HCEC 1CT (cell line): Measurements from ENCODE around the gene ARHGAP26.

ENCODE experiments used
- DNase-seq: peaks from one replicate; pipeline ENCODE4 v3.0.0-alpha.2; 2017

ARHGAP26 gene

DNA sequence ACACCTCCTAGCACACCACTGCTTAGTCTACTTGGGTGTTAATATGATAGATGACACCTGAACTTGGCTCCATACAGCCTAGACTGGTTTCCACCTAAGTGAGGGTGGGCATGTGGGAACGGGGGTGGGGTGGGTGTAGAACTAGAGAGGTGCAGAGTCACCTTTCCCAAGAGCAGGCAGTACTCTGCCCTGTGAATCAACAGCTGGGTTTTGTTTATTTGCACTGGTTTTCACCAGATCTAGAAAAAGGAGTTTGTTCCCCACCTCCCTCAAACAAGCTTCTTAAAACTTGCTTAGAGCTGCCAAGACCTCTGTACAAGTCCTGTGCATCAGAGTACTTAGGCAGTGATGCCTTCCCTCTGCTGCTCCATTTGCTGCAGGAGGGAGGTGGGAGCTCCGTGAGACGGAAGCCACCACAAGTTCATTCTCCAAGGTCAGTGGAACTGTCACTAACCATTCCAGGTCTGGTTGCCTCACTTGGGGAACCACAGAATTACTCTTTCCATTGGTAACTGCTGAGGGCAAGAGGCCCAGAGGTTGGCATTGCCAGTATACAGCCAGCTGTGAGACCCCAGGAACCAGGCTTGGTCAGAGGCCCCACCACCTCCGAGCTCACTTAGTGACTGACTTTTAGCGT is 469.8 kb downstream of the ARHGAP26 start:
- no peak for DNase-seq

DNA sequence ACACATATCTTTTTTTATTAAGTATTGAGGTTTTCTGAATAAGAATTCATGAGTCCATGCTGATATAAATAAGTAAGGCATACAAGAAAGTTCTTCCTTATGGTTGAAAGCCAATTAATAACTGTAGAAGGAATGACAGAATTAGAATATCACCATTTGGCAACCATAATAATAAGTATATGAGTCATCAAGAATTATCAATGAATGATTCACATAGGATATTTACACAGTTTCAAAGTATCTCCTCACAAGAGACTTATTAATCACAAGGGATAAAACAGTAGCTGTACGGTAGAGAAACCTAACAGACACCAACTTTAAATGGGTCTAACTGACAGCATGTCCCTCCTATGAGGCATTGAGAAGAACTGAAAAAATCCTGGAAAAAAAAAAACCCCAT is 471.7 kb downstream of the ARHGAP26 start:
- DNase-seq = peak; percentile 80

DNA sequence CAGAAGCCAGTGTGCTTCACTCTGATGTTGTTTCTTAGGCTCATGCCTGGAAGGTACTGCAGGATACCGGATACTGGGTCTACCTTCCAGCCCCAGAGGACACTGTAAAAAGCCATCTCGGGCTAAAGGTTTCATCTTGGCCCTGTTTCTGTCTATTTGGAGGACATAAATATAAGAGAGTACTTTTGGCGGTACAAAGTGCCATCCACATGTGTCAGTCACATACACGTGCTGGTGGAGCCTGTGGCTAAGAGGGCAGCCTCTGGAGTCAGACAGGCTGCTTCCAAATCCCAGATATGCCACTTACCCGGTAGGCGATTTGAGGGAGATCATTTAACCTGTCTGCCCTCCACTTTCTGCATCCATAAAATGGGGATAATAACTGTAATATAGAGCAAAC is 472.9 kb downstream of the ARHGAP26 start:
- no peak for DNase-seq

DNA sequence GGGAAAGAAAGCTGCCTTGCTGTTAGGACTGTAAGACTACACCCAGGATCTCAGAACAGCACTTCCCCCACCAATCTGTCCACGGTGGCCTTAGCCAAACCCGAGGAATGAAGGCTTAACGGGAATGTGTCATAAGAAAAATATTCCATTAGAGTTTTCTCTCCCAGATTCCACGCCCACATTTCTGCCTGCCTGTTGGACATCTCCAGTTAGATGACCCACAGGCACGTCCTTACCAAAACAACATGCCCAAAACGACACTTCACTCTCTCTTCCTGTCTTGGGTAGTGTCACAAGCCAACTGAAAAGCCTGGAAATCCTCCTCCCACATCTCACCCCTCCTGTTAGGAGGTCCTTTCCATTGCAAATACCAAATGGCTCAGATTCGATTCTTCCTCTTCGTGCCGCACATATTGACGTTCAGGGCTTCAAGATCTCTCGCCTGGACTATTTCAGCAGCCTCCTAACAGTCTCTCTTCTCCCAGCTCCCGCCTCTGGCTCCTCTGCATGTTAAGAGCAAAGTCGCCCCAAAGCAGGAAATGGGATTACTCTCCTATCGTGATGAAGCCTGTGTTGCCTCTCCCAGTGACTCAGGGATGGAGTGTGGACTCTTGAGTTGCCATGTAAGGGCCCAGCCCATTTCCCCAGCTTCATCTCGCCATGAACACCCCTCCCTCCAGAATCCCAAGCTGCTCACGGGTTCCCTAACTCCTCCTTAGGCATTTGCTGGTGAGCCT is 474.0 kb downstream of the ARHGAP26 start:
- peak; percentile 99 for DNase-seq

DNA sequence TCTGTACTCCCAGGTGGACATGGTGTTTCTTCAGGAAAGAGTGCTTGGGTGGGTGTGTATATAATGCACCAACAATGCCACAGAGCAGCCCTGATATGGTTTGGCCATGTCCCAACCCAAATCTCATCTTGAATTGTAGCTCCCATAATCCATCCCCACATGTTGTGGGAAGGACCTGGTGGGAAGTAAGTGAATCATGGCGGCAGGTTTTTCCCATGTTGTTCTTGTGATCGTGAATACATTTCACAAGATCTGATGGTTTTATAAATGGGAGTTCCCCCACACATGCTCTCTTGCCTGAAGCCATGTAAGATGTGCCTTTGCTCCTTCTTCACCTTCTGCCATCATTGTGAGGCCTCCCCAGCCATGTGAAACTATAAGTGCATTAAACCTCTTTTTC is 474.8 kb downstream of the ARHGAP26 start:
- no peak for DNase-seq

DNA sequence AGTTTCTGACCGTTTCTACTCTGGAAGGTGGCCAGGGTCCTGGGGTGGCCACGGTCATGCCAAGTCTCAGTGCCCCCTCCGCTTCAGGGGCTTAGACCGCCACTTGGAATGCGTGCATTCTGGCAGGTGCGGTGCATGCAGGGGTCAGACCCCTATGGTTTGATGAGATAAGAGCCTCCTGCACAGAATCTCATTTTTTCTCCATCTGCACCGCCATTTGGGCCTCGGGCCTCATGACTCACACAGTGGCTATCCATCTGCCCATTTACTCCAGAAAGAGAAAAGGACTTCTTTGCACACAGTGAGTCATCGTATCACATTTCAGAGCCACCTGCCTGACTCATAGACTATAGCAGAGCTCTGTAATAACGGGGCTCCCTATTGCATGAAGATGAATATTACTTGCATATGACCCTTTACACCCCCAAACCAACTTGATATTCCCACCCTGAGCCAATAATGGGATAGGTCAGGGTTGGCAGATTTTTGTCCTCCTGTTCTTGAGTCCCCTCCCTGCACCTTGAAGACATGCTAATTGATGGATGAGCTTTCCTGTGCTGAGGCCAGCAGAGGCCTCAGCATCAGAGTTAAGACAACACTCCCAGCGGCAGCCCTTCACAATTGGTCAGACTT is 475.9 kb downstream of the ARHGAP26 start:
- DNase-seq = peak; percentile 96

DNA sequence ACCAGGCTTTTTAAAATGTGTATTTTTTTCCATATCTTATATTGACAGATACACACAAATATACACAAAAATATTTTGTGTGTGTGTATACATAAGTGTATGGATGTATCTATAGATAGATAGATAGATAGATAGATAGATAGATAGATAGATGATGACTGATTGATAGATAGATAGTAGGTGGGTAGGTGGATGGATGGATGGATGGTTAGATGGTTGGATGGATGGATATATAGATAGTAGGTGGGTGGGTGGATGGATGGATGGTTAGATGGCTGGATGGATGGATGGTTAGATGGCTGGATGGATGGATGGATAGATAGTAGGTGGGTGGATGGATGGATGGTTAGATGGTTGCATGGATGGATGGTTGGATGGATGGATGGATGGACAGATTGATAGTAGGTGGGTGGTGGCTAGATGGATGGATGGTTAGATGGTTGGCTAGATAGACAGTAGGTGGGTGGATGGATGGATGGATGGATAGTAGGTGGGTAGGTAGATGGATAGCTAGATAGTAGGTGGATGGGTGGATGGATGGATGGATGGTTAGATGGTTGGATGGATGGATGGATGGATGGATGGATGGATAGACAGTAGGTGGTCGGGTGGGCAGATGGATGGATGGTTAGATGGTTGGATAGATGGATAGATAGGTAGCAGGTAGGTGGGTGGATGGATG is 477.1 kb downstream of the ARHGAP26 start:
- no peak for DNase-seq

DNA sequence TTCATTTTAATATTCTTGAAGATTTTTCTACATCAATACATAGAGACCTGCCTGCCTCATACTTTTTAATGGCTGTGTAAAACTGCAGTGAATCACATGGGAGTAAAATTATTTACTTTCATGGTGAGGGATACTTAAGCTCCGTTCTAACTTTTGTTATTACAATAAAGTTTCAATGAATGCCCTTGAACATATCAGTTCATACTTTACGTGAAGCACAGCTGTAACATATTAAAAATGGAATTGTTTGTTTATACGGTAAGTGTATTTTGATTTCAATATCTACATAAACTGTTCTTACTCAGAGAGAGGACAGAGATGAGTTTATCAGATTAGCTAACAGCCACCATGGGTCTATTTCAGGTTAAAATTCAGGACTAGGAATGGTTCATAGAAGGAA is 478.2 kb downstream of the ARHGAP26 start:
- no peak for DNase-seq

DNA sequence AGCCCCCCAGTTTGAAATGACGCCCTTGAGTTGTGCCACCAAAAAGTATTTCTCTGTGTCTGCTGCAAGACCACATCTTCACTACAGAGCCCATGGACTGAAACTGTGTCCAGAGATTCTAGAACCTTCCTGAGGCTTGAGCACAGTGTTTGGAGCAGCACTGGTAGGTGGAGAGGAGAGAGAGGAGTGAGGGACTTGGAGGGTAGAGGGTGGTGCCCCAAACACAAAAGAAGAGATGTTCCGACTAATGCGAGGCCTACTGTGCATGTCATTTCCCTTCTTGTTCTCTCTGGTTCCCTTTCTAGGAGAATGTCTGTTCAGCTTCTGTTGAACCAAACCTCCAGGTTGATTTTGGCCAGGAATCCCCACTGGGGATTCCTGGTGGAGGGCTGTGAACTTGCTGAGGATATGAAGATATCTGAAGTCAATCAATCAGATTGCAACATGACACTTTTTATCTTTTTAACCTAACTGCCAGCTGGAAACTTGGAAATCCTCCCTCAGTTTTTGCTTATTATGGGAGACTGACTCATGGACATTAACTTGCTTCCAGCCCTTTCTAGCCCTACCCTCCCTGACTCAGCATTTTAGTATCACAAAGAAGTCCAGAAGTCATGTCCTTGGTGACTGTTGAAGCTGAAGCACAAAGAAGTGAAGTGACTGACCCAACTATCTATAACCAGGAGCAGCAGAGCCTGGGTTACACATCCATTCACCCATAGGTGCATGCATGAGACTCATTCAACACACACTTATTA is 478.8 kb downstream of the ARHGAP26 start:
- DNase-seq = peak; percentile 76

DNA sequence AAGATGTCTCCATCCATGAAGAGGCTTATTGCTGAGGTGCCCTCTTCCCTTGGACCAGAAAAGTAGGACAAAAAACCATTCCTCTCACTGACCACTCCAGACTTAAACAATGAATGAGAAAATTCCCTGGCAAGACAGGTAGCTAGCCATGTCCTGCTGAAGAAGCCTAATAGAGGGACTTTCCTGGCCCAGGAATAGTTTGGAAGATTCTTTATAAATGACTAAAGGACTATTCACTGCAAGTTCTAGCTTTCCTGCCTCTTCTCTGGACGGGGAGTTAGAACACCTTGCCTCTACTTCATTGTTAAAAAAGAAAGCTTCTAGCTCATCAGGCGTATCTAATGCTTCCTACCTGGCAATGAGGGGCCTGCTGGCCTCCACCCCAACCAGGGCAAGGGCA is 479.7 kb downstream of the ARHGAP26 start:
- DNase-seq = no peak

DNA sequence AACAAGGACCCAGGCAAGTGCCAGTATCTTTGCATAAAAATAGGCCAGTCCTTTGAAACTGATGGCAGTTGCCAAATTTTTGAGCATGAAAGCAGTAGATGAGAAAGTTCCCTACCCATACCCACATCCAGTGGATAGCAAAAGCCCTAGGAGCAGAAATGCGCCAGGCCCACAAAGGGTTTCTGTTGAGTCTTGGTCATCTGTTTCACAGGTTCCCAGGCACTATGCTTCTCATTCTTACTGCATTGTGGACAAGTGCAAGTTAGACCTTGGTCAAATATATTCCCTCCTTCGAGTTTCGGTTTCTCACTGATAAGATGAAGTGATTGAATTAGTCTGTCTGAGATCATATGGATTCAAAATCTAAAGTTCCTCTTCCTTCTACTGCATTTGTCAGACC is 481.0 kb downstream of the ARHGAP26 start:
- DNase-seq = no peak

DNA sequence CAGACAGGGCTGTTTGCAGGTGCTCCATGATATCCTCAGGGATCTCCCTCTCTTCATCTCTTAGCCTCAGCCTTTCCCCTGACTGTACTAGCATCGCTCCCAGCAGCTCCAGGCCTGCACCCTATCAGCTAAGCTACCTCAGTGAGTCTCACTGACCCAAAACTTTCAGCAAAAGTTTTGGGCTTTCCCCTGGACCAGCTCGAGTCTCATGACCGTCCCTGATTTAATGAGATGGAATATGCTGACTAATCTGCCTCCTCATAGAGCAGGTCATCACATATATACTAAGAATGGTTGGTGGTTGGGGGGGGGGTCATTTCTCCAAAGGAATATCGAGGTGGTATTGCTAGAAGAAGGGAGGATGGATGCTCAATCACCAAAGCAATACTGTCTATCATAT is 481.8 kb downstream of the ARHGAP26 start:
- DNase-seq = no peak

GRCh38 chr5:143254819-143255218 is 484.6 kb downstream of the ARHGAP26 start:
- DNase-seq = no peak

GRCh38 chr5:143258559-143259253 is 488.5 kb downstream of the ARHGAP26 start:
- DNase-seq = no peak

DNA sequence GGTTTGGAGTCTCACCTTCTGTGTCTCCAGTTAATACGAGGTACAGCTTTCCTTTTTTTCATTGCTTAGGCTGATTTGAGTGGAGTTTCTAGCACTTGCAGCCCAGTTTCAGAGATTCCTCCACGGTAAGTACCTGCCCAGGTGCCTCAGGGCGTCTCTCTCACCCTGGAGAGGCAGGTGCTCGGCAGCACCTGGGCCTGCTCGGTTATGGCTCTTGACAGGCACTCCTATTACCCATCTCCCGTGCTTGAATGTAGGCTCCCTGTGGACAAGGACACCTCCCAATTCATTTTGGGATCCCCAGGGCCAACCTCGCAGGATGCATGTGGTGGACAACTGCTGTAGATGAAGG is 489.1 kb downstream of the ARHGAP26 start:
- no peak for DNase-seq

- peak; percentile 92 for DNase-seq
These were observed 491.7 kb downstream of the ARHGAP26 start for GRCh38 chr5:143261748-143262392.

DNA sequence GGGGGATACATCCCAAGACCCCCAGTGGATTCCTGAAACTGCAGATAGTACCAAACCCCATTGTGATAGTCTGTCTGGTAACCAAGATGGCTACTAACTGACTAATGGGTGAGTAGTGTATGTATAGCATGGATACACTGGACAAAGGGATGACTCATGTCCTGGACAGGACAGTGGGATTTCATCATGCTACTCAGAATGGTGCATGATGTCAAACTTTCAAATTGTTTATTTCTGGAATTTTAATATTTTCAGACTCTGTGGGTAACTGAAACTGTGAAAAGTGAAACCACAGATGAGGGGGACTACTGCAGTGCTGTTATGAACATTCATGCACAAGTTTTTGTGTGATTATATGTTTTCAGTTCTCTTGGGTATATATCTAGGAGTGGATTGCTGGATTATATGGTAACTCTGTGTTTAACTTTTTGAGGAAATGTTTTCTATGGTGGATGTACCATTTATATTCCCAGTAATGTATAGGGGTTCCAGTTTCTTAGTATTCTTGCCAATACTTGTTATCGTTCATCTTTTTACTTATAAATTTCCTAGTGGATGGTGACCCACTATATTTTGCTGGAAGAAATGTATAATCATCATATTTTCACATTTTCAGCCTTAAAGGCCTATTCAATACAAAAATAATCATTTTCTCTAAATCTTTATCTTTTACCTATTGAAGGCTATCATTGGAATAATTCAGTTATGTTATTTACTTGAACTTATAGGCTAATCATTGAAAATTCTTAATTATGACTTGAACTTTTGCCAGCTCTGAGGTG is 492.4 kb downstream of the ARHGAP26 start:
- peak; percentile 97 for DNase-seq

DNA sequence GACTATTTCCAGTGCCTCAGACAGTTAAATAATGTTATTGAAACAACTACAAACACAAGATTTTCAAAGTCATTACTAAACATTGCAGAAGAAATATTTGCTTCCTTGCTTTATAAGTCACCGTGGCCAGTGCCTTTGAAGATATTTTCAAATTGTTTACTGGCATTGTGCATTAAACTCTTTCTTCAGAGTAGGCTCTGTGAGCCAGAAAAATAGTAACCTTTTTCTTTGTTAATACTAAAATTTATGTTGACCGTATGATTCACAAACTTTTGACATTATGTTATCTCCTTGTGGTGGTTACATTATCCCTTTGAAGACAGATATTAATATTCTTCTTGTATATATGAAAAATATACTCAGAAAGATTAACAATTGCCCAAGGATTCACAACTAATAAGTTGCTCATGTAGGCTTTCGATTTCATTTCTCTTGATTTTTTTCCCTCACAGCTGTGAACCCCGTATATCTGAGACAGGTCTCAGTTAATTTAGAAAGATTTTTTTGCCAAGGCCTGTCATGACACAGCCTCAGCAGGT is 493.2 kb downstream of the ARHGAP26 start:
- no peak for DNase-seq

- no peak for DNase-seq
These were observed 495.8 kb downstream of the ARHGAP26 start for GRCh38 chr5:143265995-143266394.

- DNase-seq = no peak
These were observed 497.0 kb downstream of the ARHGAP26 start for GRCh38 chr5:143267186-143267585.

DNA sequence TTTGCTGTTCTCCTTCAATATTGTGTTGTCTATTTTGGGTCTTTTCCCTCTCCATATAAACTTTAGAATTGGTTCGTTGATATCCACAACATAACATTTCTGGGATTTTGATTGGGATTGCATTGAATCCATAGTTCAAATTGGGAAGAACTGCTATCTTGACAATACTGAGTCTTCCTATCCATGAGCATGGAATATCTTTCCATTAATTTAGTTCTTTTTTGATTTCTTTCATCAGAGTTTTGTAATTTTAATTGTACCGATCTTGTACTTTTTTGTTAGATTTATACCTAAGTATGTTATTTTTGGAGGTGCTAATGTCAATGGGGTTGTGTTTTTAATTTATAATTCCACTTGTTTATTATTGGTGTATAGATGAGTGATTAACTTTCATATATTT is 498.2 kb downstream of the ARHGAP26 start:
- no peak for DNase-seq
